WI38 (cell line): ENCODE data around the gene ATXN7.

Source experiments
- H3K4me3 ChIP-seq: 2 replicates; pipeline ENCODE4 v1.5.1; 2011; ENCODE audit warnings: low read depth, mild to moderate bottlenecking, control low read depth, low read length
- CTCF ChIP-seq: IDR thresholded peaks from 2 replicates; pipeline ENCODE4 v1.5.1; 2012; ENCODE audit warnings: low read depth, mild to moderate bottlenecking, control low read depth, low read length

ATXN7 gene

GRCh38 chr3:63911873-63912767, 48.5 kb downstream of the ATXN7 start, which contains the start of gene SCAANT1:
Gene SCAANT1 (minus strand): TSS chr3:63912383.
- TF ChIP-seq CTCF = no peak

GRCh38 chr3:63912768-63913588, 49.3 kb downstream of the ATXN7 start:
- no peak for TF ChIP-seq CTCF
- peak overlapping the region; percentile 59 for H3K4me3 ChIP-seq

More at GRCh38 chr3:63911873-63912767, 48.5 kb downstream of the ATXN7 start, which contains the start of gene SCAANT1:
- peak within 1 kb of the TSS; percentile 59 for H3K4me3 ChIP-seq

- no peak overlapping the region for H3K4me3 ChIP-seq
- no peak for TF ChIP-seq CTCF
Measured at GRCh38 chr3:63914312-63914711, 50.6 kb downstream of the ATXN7 start.

- TF ChIP-seq CTCF = no peak
Measured at GRCh38 chr3:63918321-63918720, 54.7 kb downstream of the ATXN7 start.

GRCh38 chr3:63920001-63920400, 56.3 kb downstream of the ATXN7 start:
- no peak overlapping the region for H3K4me3 ChIP-seq
- no peak for TF ChIP-seq CTCF

More at GRCh38 chr3:63918321-63918720, 54.7 kb downstream of the ATXN7 start:
- no peak overlapping the region for H3K4me3 ChIP-seq

- no peak for TF ChIP-seq CTCF
- H3K4me3 ChIP-seq = no peak overlapping the region
Measured at GRCh38 chr3:63921741-63922482, 58.2 kb downstream of the ATXN7 start.
